ENCODE data around the gene CHAC1. TPM values are rescaled to one million over a fixed set of nuclear protein-coding genes. Genes with fewer than 3 reads are reported as not detected.

CHAC1 gene
- total and polyA plus RNA-seq, 2 of the 13 experiments (the other 11 are each of a cell fraction or from before 2014, with no cell fraction given), result 0.44 TPM; not detected in 1

GRCh38 chr15:40936234-40936708 lies 17.0 kb upstream of the CHAC1 start:
- no peak for ATAC-seq
- Histone ChIP-seq H3K9ac (ENCODE audit: insufficient read depth, low read depth, low read length) (peak overlapping the region; percentile 1; the same call in 1 of the 2 replicates), H3K4me3 (replicated peaks in 1 of 3; ENCODE audit: insufficient read depth in 1 of 3, low read depth in 2 of 3, low read length in 3 of 3) (peak overlapping the region in 1 of 3 experiments; percentile 18; a peak in 1 of 6 replicates), H3K27me3 (ENCODE audit: control insufficient read depth in 1 of 2, insufficient read depth in 2 of 2, low read length in 2 of 2) (peaks cover 3 to 12% of the 10 kb centered on the region in 2 experiments; a peak in 3 of 5 replicates), H4K20me1 (ENCODE audit: insufficient read depth, low read length) (no peaks in the 10 kb centered on the region), H2AFZ (ENCODE audit: low read length) (no peak overlapping the region), H3K9me3 (ENCODE audit: low read length) (no peaks in the 10 kb centered on the region), H3K79me2 (ENCODE audit: insufficient read depth, low read length) (no peaks in the 10 kb centered on the region), H3K36me3 (replicated peaks in 1 of 2; ENCODE audit: control insufficient read depth in 1 of 2, insufficient read depth in 2 of 2, low read length in 2 of 2) (no peaks in the 10 kb centered on the region), H3K4me1 (ENCODE audit: insufficient read depth, low read length) (peaks cover 84% of the 10 kb centered on the region), H3K27ac (ENCODE audit: extremely low read length, insufficient read depth, low read length) (peak overlapping the region; percentile 39), H3K4me2 (ENCODE audit: low read depth, low read length) (peak overlapping the region; percentile 57)
- no peak for DNase-seq (ENCODE audit: low spot score)
- FAIRE-seq, result no peak
- ChIA-PET POLR2A (interaction anchor here (0.9 kb wide), 1 partner anchor 41 kb away, joined by 3 read pairs; no protein-coding TSS in a partner anchor), CTCF (ENCODE audit: low intra/inter-chr PET ratio, low total read pairs) (no interaction called here)
- BruUV-seq (replicated peaks), result no TSS peak
- WGBS (ENCODE audit: low lambda C conversion rate), result 70% methylated on average over 25 of the region's 31 CpGs
- intact Hi-C loops (cut with micrococcal nuclease; ENCODE audit: unreplicated experiment), result no loop called here
- in situ Hi-C loops (cut with HindIII; ENCODE audit: extremely low pct_ligation_motif_present, low pct_unique_long_range_greater_than_20kb), result no loop called here
- no peak for TF ChIP-seq ZNF646 (CRISPR knock-in tag; IDR thresholded peaks at IDR 0.05)
- TF ChIP-seq NR0B2 (CRISPR knock-in tag; IDR thresholded peaks at IDR 0.05), result no peak
- TF ChIP-seq KDM5B (CRISPR knock-in tag; IDR thresholded peaks at IDR 0.05; ENCODE audit: borderline replicate concordance), result no peak
- no peak for TF ChIP-seq ZSCAN12 (CRISPR knock-in tag; IDR thresholded peaks at IDR 0.05)
- no peak for TF ChIP-seq NKX3-1 (CRISPR knock-in tag; IDR thresholded peaks at IDR 0.05)
- no peak for TF ChIP-seq ZSCAN30 (CRISPR knock-in tag; IDR thresholded peaks at IDR 0.05)
- TF ChIP-seq FOSL1 (CRISPR knock-in tag; IDR thresholded peaks at IDR 0.05; ENCODE audit: borderline replicate concordance), result no peak
- TF ChIP-seq ZNF687 (CRISPR knock-in tag; IDR thresholded peaks at IDR 0.05), result peak; percentile 93
- no peak for TF ChIP-seq TBL1XR1 (IDR thresholded peaks at IDR 0.05; ENCODE audit: borderline replicate concordance, low read length, partially characterized antibody)
- no peak for TF ChIP-seq ZFY (CRISPR knock-in tag; IDR thresholded peaks at IDR 0.05)
